Transverse colon (tissue), 4 donors: ENCODE data around the gene STK4. TPM values are rescaled to one million over a fixed set of nuclear protein-coding genes. Genes with fewer than 3 reads are reported as not detected.

Source experiments
- DNase-seq: peaks from one replicate; pipeline ENCODE4 v3.0.0-alpha.2; 2019
- H3K27ac ChIP-seq, 4 donors: fragments of 200-600 bp; sonication (generic); 2 replicates each; pipeline ENCODE4 v1.5.1; 2016 to 2018; ENCODE audit warnings: inconsistent platforms in 4 of 4
- H3K27me3 ChIP-seq: fragments of 200-600 bp; sonication (generic); 2 replicates; pipeline ENCODE4 v1.5.1; 2017; ENCODE audit warnings: inconsistent platforms
- H3K36me3 ChIP-seq, 4 donors: fragments of 200-600 bp; sonication (generic); 2 replicates each; pipeline ENCODE4 v1.5.1; 2017 to 2019; ENCODE audit warnings: inconsistent platforms in 4 of 4
- H3K4me1 ChIP-seq, 4 donors: fragments of 200-600 bp; sonication (generic); 2 replicates each; pipeline ENCODE4 v1.5.1; 2017 to 2020; ENCODE audit warnings: inconsistent platforms in 4 of 4
- H3K4me3 ChIP-seq, 4 donors: fragments of 200-600 bp; sonication (generic); 1 replicate in 1 of 4; 2 replicates in 3 of 4; pipeline versions ENCODE4 v1.5.1 to v1.6.1; 2017 to 2019; ENCODE audit warnings: inconsistent platforms in 4 of 4
- H3K9me3 ChIP-seq, 2 donors: fragments of 200-600 bp; sonication (generic); 2 replicates each; pipeline ENCODE4 v1.5.1; 2017 to 2019; ENCODE audit warnings: inconsistent platforms in 2 of 2
- EP300 ChIP-seq: sonication (generic); formaldehyde crosslinking; IDR thresholded peaks from one replicate; pipeline ENCODE4 v1.6.1; 2017; ENCODE audit warnings: antibody characterized with exemption, low read depth
- POLR2A ChIP-seq: fragments of 450-650 bp; IDR thresholded peaks from one replicate; pipeline ENCODE4 v1.6.1; 2016; ENCODE audit warnings: antibody characterized with exemption, mild to moderate bottlenecking, moderate library complexity
- POLR2AphosphoS5 ChIP-seq, 3 donors: sonication (generic); formaldehyde crosslinking; IDR thresholded peaks; one replicate each; pipeline ENCODE4 v1.6.1; 2016; ENCODE audit warnings: antibody characterized with exemption in 3 of 3
- WGBS, 2 donors: methylation state at CpG; one replicate each; pipeline ENCODE4 v1.1.5; 2018; ENCODE audit warnings: low coverage in 1 of 2; 5-methylcytosine and 5-hydroxymethylcytosine counted together
- in situ Hi-C, 4 donors: fragments of 200-750 bp; cut with MboI; loops; one replicate each; pipeline versions ENCODE4 v1.15.0 to v1.15.1; 2017; ENCODE audit warnings: low sequenced_read_pairs in 3 of 4, low pct_ligation_motif_present in 1 of 4, low pct_unique_long_range_greater_than_20kb in 1 of 4
- intact Hi-C: fragments of 100-400 bp; cut with DNase I; formaldehyde crosslinking; loops from one replicate; pipeline ENCODE4 v1.15.1; 2023; ENCODE audit warnings: low total_unique reads
- total RNA-seq, 4 donors: library from RNA; depleted of rRNA; stranded (reverse); fragments of >200 nt; gene quantifications; one replicate each; pipeline ENCODE4 v1.1.0, GENCODE V29; 2016
- TF ChIP-seq, protein P1 (sequence below), 5 experiments: fragments of 200-600 bp in 3 of 5; fragments of 450-650 bp in 2 of 5; sonication (generic) in 3 of 5; IDR thresholded peaks; 1 replicate in 2 of 5; 2 replicates in 3 of 5; pipeline ENCODE4 v1.5.1; 2016 to 2017; ENCODE audit warnings: antibody characterized with exemption in 5 of 5, inconsistent platforms in 3 of 5, mild to moderate bottlenecking in 2 of 5, moderate library complexity in 1 of 5

Gene STK4
- total RNA-seq, 4 donors from 2014 or later = 30.3 to 78.1 (median 38.3) TPM

DNA sequence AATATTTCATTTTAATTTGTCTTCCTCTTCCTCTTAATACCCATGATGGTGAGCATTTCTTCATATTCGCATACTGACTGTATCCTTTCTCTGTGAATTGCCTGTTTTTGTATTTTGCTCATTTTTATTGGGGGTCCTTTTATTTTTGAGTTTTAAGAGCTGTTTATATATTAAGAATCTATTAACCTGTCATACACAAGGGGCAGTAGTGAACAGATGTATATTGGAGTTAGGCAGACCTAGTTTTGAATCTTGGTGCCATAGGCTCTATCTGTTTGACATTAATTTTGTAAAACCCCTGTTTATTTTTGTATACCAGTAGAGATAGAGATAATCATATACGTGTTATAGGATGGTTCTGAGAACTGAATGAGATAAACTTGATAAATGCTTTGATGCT is 151.7 kb downstream of the STK4 start:
- no peak overlapping the region for H3K4me3 ChIP-seq
- no peaks in the 10 kb centered on the region for H3K36me3 ChIP-seq
- no peak overlapping the region for H3K27ac ChIP-seq
- intact Hi-C loops (no loop called here), in situ Hi-C loops (loop anchor here in 1 of 4 donors (25.0 kb wide), 1 partner anchor 169 kb away; no protein-coding TSS in a partner anchor)
- no peak for TF ChIP-seq EP300
- TF ChIP-seq, protein P1, sequence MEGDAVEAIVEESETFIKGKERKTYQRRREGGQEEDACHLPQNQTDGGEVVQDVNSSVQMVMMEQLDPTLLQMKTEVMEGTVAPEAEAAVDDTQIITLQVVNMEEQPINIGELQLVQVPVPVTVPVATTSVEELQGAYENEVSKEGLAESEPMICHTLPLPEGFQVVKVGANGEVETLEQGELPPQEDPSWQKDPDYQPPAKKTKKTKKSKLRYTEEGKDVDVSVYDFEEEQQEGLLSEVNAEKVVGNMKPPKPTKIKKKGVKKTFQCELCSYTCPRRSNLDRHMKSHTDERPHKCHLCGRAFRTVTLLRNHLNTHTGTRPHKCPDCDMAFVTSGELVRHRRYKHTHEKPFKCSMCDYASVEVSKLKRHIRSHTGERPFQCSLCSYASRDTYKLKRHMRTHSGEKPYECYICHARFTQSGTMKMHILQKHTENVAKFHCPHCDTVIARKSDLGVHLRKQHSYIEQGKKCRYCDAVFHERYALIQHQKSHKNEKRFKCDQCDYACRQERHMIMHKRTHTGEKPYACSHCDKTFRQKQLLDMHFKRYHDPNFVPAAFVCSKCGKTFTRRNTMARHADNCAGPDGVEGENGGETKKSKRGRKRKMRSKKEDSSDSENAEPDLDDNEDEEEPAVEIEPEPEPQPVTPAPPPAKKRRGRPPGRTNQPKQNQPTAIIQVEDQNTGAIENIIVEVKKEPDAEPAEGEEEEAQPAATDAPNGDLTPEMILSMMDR (IDR thresholded peaks at IDR 0.05) = no peak
- no peak for TF ChIP-seq POLR2A
- no peak for TF ChIP-seq POLR2AphosphoS5 (IDR thresholded peaks at IDR 0.05)
- H3K9me3 ChIP-seq = no peaks in the 10 kb centered on the region
- DNase-seq = no peak
- peaks cover 4% of the 10 kb centered on the region for H3K27me3 ChIP-seq
- 62 to 73% methylated on average over 2 of the region's 2 CpGs for WGBS, 2 donors
- peaks cover 0 to 4% (median 2%) of the 10 kb centered on the region in 4 donors for H3K4me1 ChIP-seq

DNA sequence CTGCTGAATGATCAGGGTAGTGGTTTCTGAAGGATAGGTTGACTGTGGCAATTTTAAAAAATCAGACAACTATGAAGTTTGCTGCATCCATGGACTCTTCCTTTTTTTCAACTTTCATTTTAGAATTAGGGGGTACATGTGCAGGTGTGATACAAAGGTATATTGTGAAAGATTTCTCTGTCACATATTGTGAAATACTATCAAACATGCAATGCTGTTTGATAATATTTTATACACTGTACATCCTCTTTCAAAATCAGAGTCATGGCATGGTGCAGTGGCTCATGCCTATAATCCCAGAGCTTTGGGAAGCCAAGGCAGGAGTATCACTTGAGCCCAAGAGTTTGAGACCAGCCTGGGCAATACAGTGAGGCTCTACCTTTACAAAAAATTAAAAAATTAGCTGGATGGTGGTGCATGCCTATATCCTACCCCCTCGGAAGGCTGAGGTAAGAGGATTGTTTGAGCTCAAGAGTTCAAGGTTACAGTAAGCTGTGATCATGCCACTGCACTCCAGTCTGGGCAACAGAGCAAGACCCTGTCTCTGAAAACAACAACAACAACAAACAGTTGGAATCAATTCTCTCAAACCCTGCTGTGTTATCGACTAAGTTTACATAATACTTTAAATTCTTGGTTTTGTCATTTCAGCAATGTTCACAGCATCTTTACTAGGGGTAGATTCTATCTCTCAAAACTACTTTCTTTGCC is 153.4 kb downstream of the STK4 start:
- no peak overlapping the region for H3K27ac ChIP-seq
- no peaks in the 10 kb centered on the region for H3K36me3 ChIP-seq
- H3K4me3 ChIP-seq = no peak overlapping the region
- intact Hi-C loops = no loop called here
- H3K4me1 ChIP-seq = peaks cover 0 to 4% (median 2%) of the 10 kb centered on the region in 4 donors
- in situ Hi-C loops = loop anchor here in 1 of 4 donors (25.0 kb wide), 1 partner anchor 168 kb away; no protein-coding TSS in a partner anchor
- H3K27me3 ChIP-seq = peaks cover 4% of the 10 kb centered on the region
- TF ChIP-seq EP300 (no peak), POLR2A (no peak), POLR2AphosphoS5 (IDR thresholded peaks at IDR 0.05) (no peak)
- TF ChIP-seq, protein P1 (IDR thresholded peaks at IDR 0.05) = no peak
- 83 to 86% methylated on average over 1 to 2 of the region's 2 CpGs for WGBS, 2 donors
- no peak for DNase-seq
- no peaks in the 10 kb centered on the region for H3K9me3 ChIP-seq

DNA sequence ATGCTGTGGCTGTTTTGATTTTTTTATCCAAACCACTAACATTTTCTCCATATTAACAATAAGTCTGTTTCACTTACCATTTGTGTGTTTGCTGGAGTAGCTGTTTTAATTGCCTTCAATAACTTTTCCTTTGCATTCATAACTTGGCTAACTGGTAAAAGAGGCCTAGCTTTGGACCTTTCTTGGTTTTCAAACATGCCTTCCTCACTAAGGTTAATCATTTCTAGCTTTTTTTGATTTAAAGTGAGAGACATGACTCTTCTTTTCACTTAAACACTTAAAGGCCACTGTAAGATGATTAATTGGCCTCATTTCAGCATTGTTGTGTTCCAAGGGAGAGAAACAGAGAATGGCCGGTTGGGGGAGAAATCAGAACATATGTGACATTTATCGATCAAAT is 155.1 kb downstream of the STK4 start:
- in situ Hi-C loops = loop anchor here in 1 of 4 donors (25.0 kb wide), 1 partner anchor 166 kb away; no protein-coding TSS in a partner anchor

DNA sequence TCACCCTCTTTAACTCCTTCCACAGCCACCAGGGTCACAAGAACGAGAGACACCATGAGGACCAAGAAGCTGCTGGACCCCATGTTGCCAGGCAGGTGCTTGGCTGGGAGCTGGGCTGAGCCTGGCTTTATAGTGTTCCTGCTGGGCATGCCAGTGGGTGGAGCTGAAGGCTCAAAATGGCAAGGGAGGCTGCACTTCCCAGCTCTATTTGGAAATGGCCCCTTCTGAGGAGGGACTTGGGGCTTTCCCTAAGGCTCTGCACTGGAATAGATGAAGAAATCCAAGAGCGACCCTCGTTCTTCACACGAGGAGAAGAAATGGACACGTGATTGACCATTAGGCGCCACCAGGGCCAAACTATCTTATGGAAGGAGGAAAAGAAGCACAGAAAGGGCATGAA is 158.1 kb downstream of the STK4 start, which contains the start of gene WFDC12:
WFDC12 (minus strand) TSS at position 101 of the 400 bp plus-strand sequence; CDS start at position 83, 18 bp downstream.
- DNase-seq = no peak
- H3K4me1 ChIP-seq = no peaks in the 10 kb centered on the region
- WGBS, 2 donors = 82% methylated on average over 6 of the region's 6 CpGs; no CpG with 5 or more reads in 1 of the 2 donors
- no peaks in the 10 kb centered on the region for H3K36me3 ChIP-seq
- no peak within 1 kb of the TSS for H3K27ac ChIP-seq
- H3K27me3 ChIP-seq = no peaks in the 10 kb centered on the region
- H3K4me3 ChIP-seq = no peak within 1 kb of the TSS
- in situ Hi-C loops = loop anchor here in 1 of 4 donors (25.0 kb wide), 1 partner anchor 163 kb away; no protein-coding TSS in a partner anchor
- TF ChIP-seq POLR2AphosphoS5 (IDR thresholded peaks at IDR 0.05) (no peak), EP300 (no peak)
- TF ChIP-seq, protein P1 (IDR thresholded peaks at IDR 0.05) = no peak
- H3K9me3 ChIP-seq = no peaks in the 10 kb centered on the region
- intact Hi-C loops = no loop called here

More for the DNA sequence above, 155.1 kb downstream of the STK4 start:
- Histone ChIP-seq H3K4me1 (peaks cover 0 to 4% (median 2%) of the 10 kb centered on the region in 4 donors), H3K4me3 (no peak overlapping the region), H3K27me3 (peaks cover 4% of the 10 kb centered on the region), H3K9me3 (no peaks in the 10 kb centered on the region), H3K36me3 (no peaks in the 10 kb centered on the region), H3K27ac (no peak overlapping the region)
- 85 to 94% methylated on average over 2 of the region's 2 CpGs for WGBS, 2 donors
- intact Hi-C loops = no loop called here
- no peak for DNase-seq
- no peak for TF ChIP-seq POLR2A
- no peak for TF ChIP-seq POLR2AphosphoS5 (IDR thresholded peaks at IDR 0.05)
- TF ChIP-seq EP300 = no peak
- TF ChIP-seq, protein P1 (IDR thresholded peaks at IDR 0.05) = no peak
